HL-60/S4 treated with phorbol 12-myristate 13-acetate at 8.2 ng/mL for 4 days and 3 days (cell line): Measurements from ENCODE around the gene TMF1.

Source experiments
- in situ Hi-C: fragments of 300-500 bp; cut with MboI; formaldehyde crosslinking; loops from 2 replicates; pipeline ENCODE4 v1.15.0; 2022; ENCODE audit warnings: low sequenced_read_pairs

TMF1 gene

DNA sequence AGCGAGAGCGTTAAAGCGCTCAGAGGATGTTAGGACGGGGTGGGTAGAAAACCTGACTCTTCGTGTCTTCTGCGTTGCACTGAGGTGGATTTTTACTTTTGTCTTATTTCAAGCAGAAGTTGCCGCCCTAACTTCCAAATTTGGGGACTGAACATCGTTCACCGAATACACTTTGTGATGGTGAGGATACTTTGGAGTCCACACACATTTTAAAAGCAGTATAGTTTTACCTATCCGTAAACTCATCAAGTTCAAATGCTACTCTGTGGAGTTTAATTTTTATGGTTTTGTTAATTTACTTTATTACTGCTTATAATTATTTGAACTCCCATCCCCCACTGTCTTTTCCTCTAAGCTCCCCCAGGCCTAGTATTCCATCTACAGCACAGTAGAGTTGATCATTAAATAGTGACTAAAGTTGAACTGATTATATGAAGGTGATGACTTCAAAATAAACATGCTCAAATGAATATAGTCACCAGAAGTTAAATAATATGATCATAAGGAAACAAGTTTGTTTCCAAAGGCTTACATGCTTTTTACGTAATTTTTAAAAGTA is 38.0 kb downstream of the TMF1 start:
- in situ Hi-C loops: no loop called here

DNA sequence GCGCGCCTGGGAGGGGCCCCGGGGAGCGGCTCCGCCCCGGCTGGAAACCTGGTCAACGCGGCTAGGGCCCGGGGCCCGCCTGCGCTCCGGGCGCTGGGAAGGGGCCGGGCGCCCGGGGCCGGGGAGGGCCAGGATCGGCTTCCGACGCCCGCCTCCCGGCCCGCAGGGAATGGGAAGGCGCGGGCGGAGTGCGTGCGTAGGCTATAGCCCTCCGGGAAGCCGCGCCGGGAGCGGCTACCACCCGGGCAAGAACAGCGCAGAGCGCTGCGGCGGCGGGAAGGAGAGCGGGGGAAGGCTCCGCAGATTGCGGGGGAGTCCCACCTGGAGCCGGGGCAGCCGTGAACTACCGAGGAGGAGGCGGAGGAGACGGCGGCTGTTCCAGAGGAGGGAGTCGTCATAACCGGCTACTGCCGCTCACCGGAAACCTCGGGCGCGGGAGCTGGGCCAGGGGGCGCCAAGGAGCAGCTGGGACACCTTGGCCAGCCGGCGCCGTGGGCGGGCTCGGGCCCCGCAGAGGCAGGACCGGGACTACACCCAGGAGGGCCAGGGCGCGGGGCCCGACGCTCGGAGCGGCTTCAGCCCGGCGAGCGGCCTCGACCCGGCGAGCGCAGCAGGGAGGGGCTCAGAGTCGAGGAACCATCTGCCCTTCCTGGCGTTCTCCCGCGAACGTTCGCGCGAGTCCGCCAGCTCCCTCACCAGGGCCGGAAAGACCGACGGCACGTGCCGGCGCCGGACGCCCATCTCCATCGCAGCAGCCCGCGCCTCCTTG is 38.7 kb downstream of the TMF1 start, which contains the start of gene EOGT:
TSS of gene EOGT (minus strand) at position 432 of the 769 bp plus-strand sequence. CDS start 3,838 bp downstream, outside the sequence.
- in situ Hi-C loops: no loop called here

DNA sequence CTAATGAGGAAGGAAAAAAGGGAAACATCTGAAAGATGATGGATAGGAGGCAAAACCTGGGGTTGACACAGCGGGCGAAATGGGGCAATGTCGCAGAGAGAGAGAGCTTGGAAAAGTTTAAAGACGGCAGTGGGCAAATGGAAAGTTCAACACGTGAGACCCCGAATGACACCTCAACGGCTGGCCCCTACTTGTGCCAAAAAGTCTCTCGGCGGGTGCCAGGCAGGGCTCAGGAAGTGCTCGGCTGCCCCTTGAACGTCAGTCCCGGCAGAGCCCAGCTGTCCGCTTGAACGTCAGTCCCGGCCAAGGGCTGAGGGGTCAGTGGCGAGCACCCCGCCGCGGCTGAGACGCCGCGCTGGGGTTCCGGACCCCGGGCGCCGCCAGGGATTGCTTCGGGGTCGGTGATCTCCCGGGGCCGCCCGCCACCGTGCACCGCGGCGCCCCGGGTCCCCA is 39.3 kb downstream of the TMF1 start:
- in situ Hi-C loops: no loop called here

DNA sequence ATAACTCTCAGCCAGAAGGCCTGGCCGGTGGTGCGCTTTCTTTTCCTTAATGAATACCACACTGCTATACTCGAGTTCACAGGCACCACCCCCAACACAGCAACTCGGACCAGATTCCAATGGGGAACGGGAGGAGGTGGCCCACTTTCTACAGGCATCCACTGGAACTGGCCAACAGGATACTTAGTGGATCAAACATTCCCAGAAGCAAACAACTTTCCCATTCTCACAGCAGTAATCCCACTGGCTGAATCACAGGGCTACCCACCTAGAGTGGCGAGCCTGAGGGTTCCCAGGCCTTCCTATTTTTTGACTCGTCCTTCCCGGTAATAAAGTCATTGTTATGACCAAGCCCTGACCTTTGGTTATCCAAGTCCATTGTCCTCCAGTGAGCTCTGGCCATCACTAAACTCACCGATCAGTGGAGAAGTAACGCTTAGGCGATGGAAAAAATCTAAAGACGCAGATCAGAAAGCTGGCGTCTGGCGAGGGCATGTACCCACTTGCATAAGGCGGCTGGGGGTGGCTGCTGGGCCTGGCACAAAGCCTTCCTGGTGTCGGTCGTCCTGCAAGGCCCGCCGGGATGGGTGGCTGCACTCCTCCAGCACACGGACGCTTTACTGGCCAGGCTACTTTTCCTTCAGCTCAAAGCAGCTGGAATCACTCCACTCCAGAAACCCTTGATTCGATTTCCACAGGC is 39.9 kb downstream of the TMF1 start:
- in situ Hi-C loops: no loop called here

DNA sequence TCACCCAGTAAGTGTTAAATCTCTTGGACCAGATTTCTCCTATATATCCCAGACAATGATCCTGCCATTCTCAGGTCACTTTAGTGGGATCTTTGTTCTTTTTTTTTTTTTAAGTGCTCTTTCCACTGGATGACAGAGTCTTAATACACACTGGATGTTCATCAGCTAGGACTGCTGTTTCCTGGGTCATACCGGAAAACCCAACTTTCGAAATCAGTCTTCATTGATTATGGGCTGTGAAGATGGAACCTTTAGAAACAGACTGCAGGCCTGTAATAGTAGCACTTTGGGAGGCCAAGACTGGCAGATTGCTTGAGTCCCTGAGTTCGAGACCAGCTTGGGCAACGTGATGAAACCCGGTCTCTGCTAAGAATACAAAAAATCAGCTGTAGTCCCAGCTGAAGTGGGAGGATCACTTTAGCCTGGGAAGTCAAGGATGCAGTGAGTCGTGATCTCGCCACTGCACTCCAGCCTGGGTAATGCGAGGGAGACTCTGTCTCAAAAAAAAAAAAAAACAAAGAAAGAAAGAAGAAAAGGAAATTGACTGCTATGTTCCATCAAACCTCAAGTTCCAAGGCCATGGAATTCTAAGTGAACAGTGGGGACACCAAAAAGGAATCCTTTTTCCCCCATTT is 40.9 kb downstream of the TMF1 start:
- in situ Hi-C loops: no loop called here

DNA sequence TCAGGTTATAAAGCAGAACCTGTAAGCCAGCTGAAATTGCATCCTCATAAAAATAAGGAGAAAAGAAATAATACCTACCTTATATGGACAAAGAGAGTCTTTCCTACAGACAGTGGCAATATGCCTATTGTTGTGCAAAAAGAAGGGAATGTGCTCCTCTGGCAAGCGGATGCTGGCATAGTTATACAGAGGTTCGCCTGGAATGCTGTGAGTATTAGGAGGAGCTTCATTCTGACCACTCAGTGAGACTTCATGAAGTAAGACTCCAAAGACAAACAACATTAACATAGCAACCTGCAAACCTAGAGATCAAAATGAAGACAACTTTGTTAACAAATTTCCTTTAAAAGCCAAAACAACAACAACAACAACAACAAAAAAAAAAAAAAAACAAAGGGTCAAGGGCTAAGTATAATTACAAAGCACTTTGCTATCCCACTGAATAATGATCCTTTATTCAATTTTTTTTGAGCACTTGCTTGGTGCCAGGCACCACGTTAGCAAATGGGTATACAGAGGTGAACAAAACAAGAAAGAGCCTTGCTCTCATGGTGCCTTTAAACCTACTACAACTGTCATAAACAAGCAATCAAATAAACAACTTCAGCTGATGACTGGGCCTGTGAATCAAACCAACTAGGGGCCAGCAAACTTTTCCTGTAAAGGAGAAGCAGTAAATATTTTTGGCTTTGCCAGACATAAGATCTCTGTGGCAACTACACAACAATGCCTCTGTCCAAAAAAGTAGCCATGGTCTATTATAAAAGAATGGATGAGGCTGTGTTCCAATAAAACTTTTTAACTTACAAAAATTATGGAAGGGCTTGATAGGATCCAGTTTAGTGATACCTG is 42.3 kb downstream of the TMF1 start:
- in situ Hi-C loops: no loop called here

DNA sequence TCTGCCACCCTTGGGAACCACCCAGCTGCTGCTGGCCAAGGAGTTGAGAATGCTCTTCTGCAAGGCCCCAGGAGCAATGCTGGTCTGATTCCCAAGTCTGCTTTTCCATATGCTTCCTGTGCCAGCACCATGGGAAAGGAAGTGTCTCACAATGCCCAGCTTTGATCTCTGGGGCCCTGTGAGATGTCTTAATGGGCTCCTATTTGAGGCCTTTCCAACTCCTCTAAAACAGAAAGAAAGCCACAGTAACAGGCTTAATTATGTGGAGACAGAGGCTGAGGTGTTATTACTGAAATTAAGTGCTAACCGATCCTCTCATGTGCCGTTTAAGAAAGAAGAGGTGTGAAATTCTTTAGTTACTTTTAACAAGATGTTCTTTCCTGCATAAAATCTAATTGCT is 43.2 kb downstream of the TMF1 start:
- in situ Hi-C loops: no loop called here

DNA sequence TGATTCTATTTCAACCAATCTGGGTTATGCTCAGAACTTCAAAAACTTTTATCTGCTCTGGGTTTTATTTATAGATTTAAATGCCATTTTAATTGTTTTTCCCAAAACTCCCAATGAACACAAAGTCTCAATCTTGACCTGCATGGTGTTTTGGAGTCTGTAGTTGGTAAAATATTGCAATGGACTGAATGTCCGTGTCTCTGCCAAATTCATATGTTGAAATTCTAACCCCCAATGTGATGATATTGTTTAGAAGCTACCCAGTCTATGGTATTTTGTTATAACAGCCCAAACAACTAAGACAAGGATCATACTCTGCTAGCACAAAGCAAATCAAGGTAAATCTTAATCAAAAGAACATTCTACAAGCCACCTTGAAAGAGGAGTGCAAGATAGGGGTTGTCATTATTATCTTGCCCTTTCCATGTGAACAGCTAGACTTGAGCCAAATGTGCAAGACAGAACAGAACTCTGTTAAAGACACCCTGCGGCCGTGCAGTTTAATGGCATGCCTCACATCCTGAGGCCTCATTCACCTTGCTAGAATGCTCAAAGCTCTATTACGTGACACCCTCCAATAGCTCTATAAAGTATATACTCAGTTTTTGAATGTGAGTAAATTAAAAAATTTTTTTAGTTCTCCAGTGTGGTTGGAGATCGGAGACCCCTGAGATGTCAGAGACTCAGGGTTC is 46.2 kb downstream of the TMF1 start:
- in situ Hi-C loops: no loop called here

DNA sequence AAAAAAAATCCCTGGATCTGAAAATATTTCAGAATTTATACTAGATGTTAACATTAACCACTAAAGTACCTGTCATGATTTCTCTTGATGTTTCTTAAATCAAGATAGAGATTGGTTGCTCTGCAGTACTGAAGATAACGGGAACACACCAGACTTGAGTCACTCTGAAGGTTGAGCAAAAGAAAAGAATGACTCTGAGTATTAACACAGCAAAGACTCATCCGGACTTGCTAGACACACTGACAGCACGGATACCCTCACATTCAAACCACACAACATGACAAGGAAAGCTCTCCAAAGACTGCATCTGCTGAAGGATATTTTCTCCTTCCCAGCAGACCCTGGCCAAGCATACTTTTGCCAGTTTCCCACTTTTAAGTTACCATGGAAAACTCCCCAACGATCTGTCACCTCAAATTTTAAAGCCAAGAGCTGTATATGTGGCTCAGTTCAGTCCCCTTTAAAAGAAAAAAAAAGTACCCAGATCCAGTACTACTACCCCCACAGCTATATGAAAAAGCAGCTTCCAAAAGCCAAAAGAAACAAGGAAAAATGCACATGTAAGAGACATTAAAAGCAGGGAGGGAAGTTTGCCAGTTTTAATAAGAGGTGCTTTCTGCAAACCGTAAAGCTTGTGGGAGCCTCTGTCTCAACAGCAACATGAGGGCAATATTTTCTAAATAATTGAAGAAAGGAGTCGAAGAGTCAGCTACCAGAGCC is 46.9 kb downstream of the TMF1 start:
- in situ Hi-C loops: no loop called here

DNA sequence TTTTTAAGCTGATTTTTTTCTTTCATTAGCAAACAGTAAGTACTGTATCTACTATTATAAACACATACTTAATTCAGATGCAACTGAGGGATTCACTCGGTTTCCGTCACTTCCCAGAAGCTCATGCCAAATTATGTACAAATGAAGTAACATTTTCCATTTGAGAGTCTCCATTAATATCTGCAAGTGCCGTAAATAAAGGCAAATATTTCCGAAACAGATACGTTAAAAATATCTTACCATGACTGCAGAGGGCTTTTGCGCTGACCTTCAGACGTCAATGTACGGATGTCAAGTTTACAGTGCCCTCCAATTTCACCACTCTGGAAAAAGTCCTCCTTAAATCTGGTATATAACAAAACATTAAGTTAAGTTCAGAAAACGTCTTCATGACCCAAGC is 48.0 kb downstream of the TMF1 start:
- in situ Hi-C loops: no loop called here

DNA sequence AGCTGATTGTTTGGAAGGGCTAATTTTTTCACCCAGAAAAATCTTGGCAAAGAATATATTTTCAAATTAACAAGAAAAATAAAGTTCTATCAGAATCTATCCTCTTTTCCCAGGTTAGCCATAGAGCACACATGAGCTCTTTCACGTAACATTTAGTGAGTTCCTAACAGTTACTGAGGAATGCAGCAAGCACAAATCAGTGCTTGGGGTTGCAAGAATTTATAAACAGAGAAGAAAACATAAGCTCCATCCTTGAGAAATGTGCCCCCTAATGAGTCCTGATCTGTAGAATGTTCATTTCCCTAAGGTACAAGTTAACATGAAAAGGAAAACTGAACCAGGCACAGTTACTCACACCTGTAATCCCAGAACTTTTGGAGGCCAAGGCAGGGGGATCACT is 52.5 kb downstream of the TMF1 start:
- in situ Hi-C loops: no loop called here

DNA sequence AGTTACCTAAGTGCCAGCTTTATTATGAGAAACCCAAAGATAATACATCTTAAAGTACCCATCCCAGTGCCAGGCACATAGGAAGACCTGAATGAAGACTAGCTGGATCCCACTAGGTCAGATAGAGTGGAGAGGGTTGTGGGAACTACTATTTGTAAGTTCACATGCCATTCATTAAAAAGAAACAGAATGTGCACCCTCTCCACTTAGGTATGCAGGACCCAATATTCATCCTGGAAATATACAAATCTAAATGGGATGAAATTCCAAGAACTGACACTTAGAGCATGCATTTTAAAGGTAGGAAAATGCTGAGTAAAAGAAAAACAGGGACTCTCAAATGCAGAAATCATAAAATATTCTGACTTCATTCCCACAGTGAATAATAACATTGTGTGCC is 53.0 kb downstream of the TMF1 start:
- in situ Hi-C loops: no loop called here

DNA sequence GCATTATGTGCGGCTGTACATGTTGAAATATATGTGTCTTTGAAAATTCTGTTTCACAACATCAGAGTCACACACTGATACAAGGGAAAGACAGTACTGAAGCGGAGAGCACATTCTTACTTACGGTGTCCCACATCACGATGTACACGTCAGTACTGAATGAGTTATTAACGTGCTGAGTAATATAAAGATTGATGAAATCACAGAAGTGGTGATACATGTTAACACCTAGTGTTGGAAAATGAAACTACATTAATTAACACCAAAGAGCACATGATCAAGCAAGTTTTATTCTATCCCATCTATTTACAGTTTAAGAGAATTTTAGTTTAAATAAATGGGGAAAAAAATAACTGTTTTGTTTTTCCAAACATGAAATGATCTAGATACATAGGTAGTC is 54.2 kb downstream of the TMF1 start:
- in situ Hi-C loops: no loop called here

DNA sequence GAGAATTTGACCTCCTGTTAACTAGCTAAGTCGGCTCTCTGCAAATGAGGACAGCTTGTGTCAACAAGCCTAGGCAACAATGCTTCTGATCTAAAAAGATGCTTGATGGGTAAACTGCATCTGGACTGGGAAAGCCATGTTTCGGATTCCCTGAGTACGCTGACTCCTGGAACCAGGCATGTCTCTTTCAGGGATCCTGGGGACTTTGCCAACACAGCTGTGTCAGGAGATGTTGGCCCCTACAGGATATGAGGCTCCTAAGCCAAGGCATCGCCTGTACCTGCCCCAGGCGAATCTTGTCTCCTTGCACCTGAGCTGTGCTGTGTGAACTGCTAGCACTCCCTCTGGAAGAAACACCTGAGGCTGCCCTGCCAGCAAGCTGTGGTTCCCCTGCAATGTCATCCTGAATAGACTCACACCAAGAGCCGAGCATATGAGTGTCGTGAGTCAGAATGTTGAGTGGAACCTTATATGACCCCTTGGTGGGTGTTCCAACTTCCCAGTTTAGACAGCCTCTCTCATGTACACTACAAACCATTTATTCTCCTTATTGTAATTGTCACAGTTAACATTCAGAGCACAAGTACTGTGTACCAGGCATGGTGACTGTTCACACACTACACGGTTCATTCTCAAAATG is 55.7 kb downstream of the TMF1 start:
- in situ Hi-C loops: no loop called here

DNA sequence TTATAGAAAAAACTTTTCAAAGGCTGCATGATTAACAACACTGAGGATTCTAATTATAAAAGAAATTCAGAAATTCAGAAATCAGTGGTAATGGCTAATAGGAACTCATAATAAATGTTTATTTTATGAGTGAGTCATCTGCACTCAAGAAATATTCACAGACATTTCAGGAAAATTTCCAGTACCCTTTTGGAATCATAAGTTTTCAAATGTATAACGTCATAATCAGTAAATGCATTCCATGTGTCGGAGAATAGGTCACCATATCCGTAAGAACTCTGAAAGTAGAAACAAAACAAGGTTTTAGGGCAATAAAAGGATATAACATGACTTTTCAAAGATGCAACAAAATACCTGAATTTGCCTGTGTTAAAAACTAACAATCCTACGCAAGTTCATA is 63.4 kb downstream of the TMF1 start:
- in situ Hi-C loops: no loop called here

DNA sequence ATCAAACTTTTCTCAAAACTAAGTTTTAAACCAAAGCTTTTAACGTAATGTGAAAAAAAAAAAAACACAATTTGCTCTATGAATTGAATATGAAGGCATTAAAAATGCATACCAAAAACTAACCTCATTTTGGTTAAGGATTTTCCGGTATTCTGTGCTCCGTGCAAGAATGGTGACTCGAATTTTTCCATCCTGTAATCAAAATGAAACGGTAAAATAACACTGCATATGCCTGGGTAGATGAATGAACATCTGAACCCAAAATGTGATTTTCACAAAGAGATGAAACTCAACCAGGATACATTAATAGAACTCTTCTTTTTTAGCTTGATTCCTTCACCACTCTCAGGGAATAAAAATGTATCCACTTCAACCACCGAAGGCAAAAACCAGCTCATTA is 64.8 kb downstream of the TMF1 start:
- in situ Hi-C loops: no loop called here

DNA sequence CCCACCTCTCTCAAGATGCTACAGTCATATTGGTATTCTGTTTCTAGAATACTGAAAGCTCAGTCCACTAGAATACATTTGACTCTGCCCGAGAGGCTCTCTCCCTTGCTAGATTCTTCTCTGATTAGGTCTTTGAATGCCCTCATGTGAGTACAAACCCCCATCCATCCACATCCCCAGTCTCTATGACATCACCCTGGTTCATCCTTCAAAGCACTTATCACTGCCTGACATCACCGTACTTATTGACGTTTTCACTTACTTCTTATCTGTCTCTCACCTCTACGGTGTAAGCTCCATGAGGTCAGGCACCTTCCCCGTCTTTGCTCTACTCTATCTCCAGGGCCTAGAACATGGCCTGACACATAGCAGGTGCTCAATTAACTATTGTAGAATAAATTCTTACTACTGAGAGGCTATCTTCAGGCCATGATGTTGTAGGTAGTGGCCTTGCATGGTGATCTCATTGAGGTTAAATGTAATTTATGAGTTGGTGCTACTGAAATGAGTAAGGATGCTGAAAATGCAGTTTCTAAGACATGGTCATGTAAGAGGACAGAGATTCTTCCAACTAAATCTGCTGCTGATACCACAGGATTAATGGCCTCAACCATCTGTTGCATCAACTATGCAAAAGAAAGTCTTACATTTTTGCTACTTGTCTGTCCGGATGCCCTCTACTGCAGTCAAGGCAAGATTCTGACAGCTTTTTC is 65.5 kb downstream of the TMF1 start:
- in situ Hi-C loops: no loop called here

DNA sequence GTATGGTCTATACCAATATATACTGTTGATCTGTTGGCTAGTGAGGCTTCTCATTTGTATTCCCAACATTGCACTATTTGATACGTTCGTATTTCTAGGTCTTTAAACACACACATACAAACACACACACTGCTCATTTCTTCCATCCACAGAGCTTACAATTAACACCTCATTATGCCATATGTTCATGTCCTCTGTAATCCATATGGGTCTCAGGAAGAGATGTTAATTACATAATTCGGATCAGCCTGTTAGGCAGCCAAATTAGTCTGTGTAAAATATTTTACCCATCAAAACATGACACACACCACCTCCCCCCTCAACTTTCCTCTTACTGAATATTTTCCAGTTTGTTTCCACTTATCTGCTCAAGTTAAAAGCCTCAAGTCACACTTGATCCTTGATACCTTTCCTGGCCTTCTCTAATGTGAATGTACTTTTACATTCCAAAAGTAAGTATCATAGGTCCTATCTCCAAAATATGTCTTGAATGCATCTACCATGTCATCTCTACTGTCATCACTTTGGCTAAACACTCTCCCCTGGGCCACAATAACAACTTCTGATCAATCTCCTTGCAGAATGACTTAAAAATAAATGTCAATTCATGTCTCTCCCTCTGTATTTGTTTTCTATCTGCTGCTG is 66.9 kb downstream of the TMF1 start:
- in situ Hi-C loops: no loop called here
